Gastrocnemius medialis (tissue), 4 donors: ENCODE data around the gene MAST4. TPM values are rescaled to one million over a fixed set of nuclear protein-coding genes. Genes with fewer than 3 reads are reported as not detected.

Experiments
- ATAC-seq, 2 donors: fragments of 150-250 bp; one replicate each; pipeline ENCODE4 v1.9.1; 2016
- DNase-seq, 2 donors: peaks; one replicate each; pipeline ENCODE4 v3.0.0-alpha.2; 2019
- H3K27ac ChIP-seq, 4 donors: fragments of 200-600 bp; sonication (generic); 1 replicate in 1 of 4; 2 replicates in 3 of 4; pipeline ENCODE4 v1.5.1; 2016 to 2018; ENCODE audit warnings: mild to moderate bottlenecking in 2 of 4, moderate library complexity in 1 of 4
- H3K27me3 ChIP-seq, 3 donors: fragments of 200-600 bp; sonication (generic) in 2 of 3; 1 replicate in 1 of 3; 2 replicates in 2 of 3; pipeline versions ENCODE4 v1.5.1 to v1.6.0; 2016 to 2019; ENCODE audit warnings: mild to moderate bottlenecking in 1 of 3, moderate library complexity in 1 of 3
- H3K36me3 ChIP-seq, 2 donors: fragments of 200-600 bp; sonication (generic) in 1 of 2; one replicate each; pipeline ENCODE4 v1.5.1; 2017 to 2018
- H3K4me1 ChIP-seq, 2 donors: fragments of 200-600 bp; sonication (generic) in 1 of 2; one replicate each; pipeline ENCODE4 v1.5.1; 2016 to 2017; ENCODE audit warnings: mild to moderate bottlenecking in 2 of 2
- H3K4me3 ChIP-seq, 4 donors: fragments of 200-600 bp; sonication (generic) in 3 of 4; 1 replicate in 1 of 4; 2 replicates in 3 of 4; pipeline ENCODE4 v1.5.1; 2016 to 2019; ENCODE audit warnings: mild to moderate bottlenecking in 2 of 4
- H3K9me3 ChIP-seq, 3 donors: fragments of 200-600 bp; sonication (generic) in 2 of 3; 1 replicate in 1 of 3; 2 replicates in 2 of 3; pipeline ENCODE4 v1.5.1; 2016 to 2019
- CTCF ChIP-seq, 5 experiments: fragments of 450-650 bp in 3 of 5; fragments of 200-600 bp in 2 of 5; sonication (generic) in 2 of 5; IDR thresholded peaks in 4 of 5; conservative IDR thresholded peaks in 1 of 5; 1 replicate in 4 of 5; 2 replicates in 1 of 5; pipeline ENCODE4 v1.5.1; 2016 to 2019; ENCODE audit warnings: antibody characterized with exemption in 5 of 5, mild to moderate bottlenecking in 3 of 5, moderate library complexity in 3 of 5
- POLR2A ChIP-seq, 2 donors: fragments of 450-650 bp; IDR thresholded peaks; one replicate each; pipeline ENCODE4 v1.6.1; 2017; ENCODE audit warnings: antibody characterized with exemption in 2 of 2, mild to moderate bottlenecking in 2 of 2, moderate library complexity in 2 of 2
- in situ Hi-C, 4 donors: fragments of 200-750 bp; cut with MboI; loops; one replicate each; pipeline versions ENCODE4 v1.15.0 to v1.8.0; 2017; ENCODE audit warnings: low sequenced_read_pairs in 4 of 4
- intact Hi-C: fragments of 100-400 bp; cut with DNase I; formaldehyde crosslinking; loops from one replicate; pipeline ENCODE4 v1.15.1; 2023; ENCODE audit warnings: low total_unique reads
- total RNA-seq, 4 donors: library from RNA; depleted of rRNA; stranded (reverse); fragments of >200 nt; gene quantifications; one replicate each; pipeline versions ENCODE4 v1.1.0 to v1.2.3, GENCODE V29; 2016

Gene MAST4
- total RNA-seq, 4 donors from 2014 or later: 24.1 to 42.0 (median 38.5) TPM

- H3K36me3 ChIP-seq: no peaks in the 10 kb centered on the region
- DNase-seq (no peak), ATAC-seq (no peak)
- H3K4me1 ChIP-seq: peaks cover 0 to 4% of the 10 kb centered on the region in 2 donors
- no peak overlapping the region for H3K4me3 ChIP-seq
- H3K27ac ChIP-seq: peak overlapping the region in 1 of 4 donors; percentile 31
- intact Hi-C loops (no loop called here), in situ Hi-C loops (no loop called here)
- H3K27me3 ChIP-seq: no peaks in the 10 kb centered on the region
- H3K9me3 ChIP-seq: no peaks in the 10 kb centered on the region
- no peak for TF ChIP-seq CTCF (IDR thresholded peaks at IDR 0.05 in 4 of 5, conservative IDR thresholded peaks at IDR 0.05 in 1 of 5)
- TF ChIP-seq POLR2A (IDR thresholded peaks at IDR 0.05): no peak
Observed at GRCh38 chr5:66843065-66843464, 246.9 kb downstream of the MAST4 start.

GRCh38 chr5:66848749-66849641 is 252.8 kb downstream of the MAST4 start:
- DNase-seq: no peak
- no peak for TF ChIP-seq POLR2A (IDR thresholded peaks at IDR 0.05)
- no peak for TF ChIP-seq CTCF (IDR thresholded peaks at IDR 0.05 in 4 of 5, conservative IDR thresholded peaks at IDR 0.05 in 1 of 5)
- intact Hi-C loops: no loop called here
- Histone ChIP-seq H3K27me3 (no peaks in the 10 kb centered on the region), H3K4me3 (no peak overlapping the region), H3K27ac (no peak overlapping the region), H3K4me1 (peaks cover 0 to 4% of the 10 kb centered on the region in 2 donors), H3K9me3 (no peaks in the 10 kb centered on the region), H3K36me3 (no peaks in the 10 kb centered on the region)
- ATAC-seq: no peak
- in situ Hi-C loops: no loop called here

GRCh38 chr5:66849803-66850202 is 253.6 kb downstream of the MAST4 start:
- intact Hi-C loops: no loop called here
- DNase-seq: no peak
- Histone ChIP-seq H3K27ac (no peak overlapping the region), H3K27me3 (no peaks in the 10 kb centered on the region), H3K36me3 (no peaks in the 10 kb centered on the region), H3K4me1 (no peaks in the 10 kb centered on the region), H3K9me3 (no peaks in the 10 kb centered on the region), H3K4me3 (no peak overlapping the region)
- in situ Hi-C loops: no loop called here
- no peak for ATAC-seq
- TF ChIP-seq CTCF (IDR thresholded peaks at IDR 0.05 in 4 of 5, conservative IDR thresholded peaks at IDR 0.05 in 1 of 5) (no peak), POLR2A (IDR thresholded peaks at IDR 0.05) (no peak)

DNA sequence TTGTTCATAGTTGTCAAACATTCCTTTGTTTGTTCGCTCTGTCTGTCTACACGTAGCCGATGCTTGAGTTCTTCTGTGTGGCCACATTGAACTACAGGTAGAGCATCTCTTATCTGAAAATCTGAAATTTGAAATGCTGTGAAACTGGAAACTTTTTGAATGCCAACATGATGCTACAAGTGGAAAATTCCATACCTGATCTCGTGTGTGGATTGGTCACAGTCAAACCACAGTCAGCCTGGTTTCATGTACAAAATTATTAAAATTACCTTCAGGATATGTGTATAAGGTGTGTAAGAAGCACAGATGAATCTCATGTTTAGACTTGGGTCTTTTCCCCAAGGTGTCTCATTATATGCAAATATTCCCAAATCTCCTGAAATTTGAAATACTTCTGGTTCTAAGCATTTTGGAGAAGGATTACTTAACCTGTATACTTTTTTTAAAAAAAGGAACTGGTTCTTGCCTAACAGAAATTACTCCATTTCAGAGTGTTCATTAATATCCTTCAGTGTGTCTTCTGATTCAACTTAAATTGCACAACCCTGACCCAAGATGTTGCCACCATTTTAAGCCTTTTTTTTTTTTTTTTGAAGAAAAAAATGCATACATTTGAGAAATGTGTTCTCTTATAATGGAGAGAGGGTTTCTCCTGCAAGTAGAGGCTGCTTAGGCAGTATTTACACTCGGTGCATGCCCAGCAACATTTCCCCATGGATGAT is 254.3 kb downstream of the MAST4 start:
- H3K27me3 ChIP-seq: no peaks in the 10 kb centered on the region
- TF ChIP-seq CTCF (IDR thresholded peaks at IDR 0.05 in 4 of 5, conservative IDR thresholded peaks at IDR 0.05 in 1 of 5) (no peak), POLR2A (IDR thresholded peaks at IDR 0.05) (no peak)
- H3K27ac ChIP-seq: no peak overlapping the region
- no peak for DNase-seq
- no peak overlapping the region for H3K4me3 ChIP-seq
- H3K36me3 ChIP-seq: no peaks in the 10 kb centered on the region
- intact Hi-C loops (no loop called here), in situ Hi-C loops (no loop called here)
- no peaks in the 10 kb centered on the region for H3K4me1 ChIP-seq
- ATAC-seq: no peak
- no peaks in the 10 kb centered on the region for H3K9me3 ChIP-seq
